HG03095 (cell line): Measurements from ENCODE around the gene ZFYVE9.
"Not testable (repeated sequence)": the region's sequence is repeated elsewhere in the genome, so short reads cannot be mapped to it uniquely, and the experiment has no call there.

ENCODE experiments used
- ATAC-seq: cut with Tn5 transposase; IDR thresholded peaks from one replicate; pipeline ENCODE4 v1.9.1; 2021; ENCODE audit warnings: moderate library complexity; ENCODE audit not compliant: unreplicated experiment

ZFYVE9 gene, protein sequence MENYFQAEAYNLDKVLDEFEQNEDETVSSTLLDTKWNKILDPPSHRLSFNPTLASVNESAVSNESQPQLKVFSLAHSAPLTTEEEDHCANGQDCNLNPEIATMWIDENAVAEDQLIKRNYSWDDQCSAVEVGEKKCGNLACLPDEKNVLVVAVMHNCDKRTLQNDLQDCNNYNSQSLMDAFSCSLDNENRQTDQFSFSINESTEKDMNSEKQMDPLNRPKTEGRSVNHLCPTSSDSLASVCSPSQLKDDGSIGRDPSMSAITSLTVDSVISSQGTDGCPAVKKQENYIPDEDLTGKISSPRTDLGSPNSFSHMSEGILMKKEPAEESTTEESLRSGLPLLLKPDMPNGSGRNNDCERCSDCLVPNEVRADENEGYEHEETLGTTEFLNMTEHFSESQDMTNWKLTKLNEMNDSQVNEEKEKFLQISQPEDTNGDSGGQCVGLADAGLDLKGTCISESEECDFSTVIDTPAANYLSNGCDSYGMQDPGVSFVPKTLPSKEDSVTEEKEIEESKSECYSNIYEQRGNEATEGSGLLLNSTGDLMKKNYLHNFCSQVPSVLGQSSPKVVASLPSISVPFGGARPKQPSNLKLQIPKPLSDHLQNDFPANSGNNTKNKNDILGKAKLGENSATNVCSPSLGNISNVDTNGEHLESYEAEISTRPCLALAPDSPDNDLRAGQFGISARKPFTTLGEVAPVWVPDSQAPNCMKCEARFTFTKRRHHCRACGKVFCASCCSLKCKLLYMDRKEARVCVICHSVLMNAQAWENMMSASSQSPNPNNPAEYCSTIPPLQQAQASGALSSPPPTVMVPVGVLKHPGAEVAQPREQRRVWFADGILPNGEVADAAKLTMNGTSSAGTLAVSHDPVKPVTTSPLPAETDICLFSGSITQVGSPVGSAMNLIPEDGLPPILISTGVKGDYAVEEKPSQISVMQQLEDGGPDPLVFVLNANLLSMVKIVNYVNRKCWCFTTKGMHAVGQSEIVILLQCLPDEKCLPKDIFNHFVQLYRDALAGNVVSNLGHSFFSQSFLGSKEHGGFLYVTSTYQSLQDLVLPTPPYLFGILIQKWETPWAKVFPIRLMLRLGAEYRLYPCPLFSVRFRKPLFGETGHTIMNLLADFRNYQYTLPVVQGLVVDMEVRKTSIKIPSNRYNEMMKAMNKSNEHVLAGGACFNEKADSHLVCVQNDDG (N-terminal part only)

DNA sequence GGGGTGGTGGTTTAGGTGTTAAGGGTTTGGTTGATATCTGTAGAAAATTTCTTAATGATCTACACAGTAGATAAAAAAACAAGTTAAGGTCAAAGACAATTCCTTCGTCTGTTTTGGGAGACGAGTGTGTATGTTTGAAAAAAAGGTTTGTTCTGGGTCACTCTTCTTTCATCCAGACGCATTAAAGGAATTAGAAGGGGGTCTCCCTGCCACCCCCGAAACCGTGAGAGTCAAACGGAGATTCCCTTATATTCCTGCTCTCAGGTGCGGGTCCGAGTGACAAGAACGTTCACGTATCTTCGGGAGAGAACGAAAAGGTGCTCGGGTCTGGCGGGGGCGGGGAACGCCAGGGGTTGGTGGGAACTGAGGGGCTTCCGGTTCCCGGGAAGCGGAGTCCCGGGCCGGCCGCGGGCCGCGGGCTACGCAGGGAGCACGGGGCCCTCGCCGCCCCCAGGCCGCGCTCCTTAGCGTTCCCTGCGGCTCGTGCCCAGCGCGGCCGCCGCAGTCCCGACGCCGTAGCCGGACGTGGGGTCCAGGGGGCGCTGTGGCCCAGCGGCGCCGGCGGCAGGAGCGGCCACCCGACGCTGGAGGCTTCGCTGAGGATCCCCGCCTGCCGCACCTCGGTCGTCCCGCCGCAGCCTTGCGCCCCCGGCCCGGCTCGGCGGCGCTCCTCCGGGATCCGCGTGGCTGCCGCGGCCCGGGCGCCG, at the start of gene ZFYVE9:
Gene ZFYVE9, plus strand, starts transcription at position 577 of the 707 bp plus-strand sequence. CDS start 91,118 bp downstream, outside the sequence.
- peak; percentile 68 for ATAC-seq

GRCh38 chr1:52094300-52094699, 47.6 kb upstream of the ZFYVE9 start:
- ATAC-seq: not testable (repeated sequence)

- no peak for ATAC-seq
These were observed 45.7 kb upstream of the ZFYVE9 start for GRCh38 chr1:52096216-52096615.

- ATAC-seq: no peak
These were observed 43.6 kb upstream of the ZFYVE9 start for GRCh38 chr1:52098139-52098871.

DNA sequence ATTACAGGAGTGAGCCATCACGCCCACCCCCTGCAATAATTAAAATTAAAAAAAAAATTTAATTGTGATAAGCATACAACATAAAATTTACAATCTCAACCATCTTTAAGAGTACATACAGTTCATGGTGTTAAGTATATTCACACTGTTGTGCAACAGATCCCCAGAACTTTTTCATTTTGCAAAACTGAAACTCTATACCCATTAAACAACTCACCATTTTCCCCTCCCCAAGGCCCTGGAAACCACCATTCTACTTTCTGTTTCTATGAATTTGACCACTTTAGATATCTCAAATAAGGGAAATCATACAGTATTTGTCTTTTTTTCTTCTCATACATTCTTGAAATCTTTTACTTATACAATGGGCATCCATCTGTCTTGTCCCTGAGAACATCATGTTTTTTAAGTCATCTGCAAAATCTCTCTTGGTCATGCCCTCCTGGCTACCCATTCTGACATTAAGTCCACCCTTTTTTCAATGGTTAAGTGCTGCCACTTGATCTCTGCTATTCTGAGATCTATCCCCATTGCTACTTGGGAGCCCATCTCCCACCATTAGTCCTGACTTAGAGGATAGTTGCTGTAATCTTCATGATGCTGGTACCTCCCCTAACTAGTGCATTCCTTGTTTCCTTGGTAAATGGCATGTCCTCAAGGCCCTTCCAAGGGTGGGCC, 39.4 kb upstream of the ZFYVE9 start:
- no peak for ATAC-seq

GRCh38 chr1:52111492-52111891, 30.4 kb upstream of the ZFYVE9 start:
- ATAC-seq: no peak

- no peak for ATAC-seq
These were observed 29.4 kb upstream of the ZFYVE9 start for GRCh38 chr1:52112489-52112888.

GRCh38 chr1:52119301-52120079, 22.4 kb upstream of the ZFYVE9 start:
- no peak for ATAC-seq

DNA sequence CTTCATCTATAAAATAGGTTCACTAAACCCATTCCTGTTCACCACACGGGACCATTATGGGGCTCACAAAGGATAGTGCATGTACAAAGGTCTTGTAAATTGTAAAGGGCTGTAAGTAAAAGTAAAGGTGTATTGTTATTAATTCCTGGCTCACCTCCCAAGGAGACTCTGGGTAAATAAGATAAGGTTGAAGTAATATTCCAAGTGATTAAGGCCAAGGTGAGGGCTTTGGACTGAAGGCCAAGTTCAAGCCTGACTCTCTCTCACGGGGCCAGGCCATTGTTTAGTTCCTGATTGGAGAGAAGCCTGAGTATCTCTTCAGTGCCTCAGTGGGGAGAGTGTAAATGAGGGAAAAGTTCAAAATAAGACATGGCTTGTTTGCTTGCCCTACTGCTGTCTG, 19.5 kb upstream of the ZFYVE9 start:
- no peak for ATAC-seq

GRCh38 chr1:52123622-52124021, 18.3 kb upstream of the ZFYVE9 start:
- ATAC-seq: no peak

DNA sequence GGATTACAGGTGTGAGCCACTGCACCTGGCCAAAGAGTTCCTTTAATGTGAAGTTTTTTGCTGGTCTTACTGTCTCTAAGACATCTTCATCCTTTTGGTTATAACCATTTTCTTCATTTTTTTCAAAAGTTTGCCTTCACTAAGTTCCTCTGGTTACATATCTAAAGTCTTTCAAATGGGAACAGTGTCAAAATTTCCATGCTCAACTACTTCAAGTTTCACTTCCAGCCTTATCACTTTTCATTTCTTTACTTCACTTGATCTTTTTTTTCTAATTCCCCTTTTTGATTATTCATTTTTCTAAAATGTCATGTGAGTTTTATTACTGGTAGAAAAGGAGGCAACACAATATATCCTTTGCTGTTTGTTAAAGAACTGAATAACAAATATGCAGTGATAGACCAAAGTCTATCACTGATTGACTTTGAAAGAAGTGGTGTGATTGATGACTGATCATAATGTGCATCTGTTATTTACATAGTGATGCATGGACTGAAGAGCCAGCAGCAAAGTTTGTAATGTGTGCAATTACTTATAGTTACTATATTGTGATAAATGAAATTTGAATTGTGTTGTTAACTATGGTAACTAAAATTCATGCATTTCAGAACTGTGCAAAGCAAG, 16.0 kb upstream of the ZFYVE9 start:
- no peak for ATAC-seq

DNA sequence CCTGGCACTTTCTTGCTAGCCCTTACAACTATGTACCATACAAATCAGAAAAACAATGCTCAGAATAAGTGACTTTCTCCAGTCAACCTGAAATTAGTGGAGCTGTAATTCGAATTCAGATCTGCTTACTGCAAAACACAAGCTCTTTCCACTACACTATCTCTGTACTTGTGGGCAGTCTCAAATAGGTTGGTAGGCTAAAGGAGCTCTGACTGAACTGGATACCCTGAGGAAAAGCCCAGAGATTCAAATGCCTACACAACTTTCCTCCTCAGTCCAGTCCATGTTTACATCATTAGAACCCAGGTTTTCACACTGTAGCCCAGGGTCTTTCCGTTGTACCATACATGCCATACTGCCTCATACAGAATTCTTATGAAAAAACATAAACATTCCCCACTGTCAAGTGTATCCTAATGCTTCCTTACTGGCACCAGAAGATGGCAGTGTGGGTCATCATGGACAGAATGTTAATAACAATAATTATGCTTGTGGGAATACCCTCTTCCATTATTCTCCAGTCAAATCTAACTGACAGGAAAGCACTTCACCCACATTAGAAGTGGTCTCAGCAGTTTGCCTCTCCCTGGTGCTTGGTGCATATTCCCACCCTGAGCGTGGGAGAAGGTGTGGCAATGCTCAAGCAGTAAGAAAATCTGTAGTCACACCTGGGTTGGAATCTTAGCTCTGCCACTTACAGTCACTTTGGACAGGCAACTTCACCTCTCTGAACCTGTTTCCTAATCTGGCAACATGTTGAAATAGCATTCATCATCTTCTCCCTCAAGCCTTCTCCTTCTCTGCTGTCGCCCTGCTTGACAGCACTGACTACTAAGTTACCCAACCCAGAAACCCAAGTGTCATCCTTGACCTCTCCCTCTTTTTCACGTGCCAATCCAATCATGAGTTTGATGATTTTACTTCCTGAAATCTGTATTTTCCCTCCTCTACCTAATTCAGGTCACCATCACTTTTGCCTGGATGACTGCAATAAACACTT, 14.4 kb upstream of the ZFYVE9 start:
- no peak for ATAC-seq

DNA sequence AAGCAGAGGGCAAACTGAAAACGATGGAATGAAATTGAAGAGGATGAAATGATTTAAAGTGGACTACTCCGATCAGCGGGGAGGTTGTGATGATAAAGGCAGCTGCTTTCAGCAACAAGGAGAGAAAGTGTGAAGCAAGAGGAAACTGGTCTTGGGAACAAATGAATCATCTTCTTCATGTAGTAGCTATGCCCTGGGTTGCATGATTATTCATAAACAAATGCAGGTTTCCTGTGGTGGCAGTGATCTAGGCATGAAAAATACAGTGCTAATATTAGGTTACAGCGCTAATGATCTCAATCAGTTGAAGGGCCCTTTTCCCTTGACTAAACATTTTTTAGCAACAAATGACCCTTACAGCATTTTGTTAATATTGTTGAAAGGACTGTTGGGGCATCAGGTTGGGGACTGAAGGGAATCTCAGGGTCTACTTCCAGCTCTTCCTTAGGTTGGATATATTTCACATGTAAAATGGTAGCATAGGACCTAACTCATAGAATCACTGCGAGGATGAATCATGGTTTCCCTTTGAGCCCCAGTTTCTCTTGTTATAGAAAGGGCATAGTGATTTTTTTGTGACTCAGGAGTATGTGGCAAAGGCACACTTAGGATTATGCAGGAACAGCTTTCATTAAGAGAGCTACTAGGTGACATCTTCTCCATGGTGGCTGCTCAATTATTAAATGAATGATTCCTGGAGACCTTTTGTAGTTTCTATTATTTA, 1.9 kb upstream of the ZFYVE9 start:
- peak; percentile 49 for ATAC-seq

DNA sequence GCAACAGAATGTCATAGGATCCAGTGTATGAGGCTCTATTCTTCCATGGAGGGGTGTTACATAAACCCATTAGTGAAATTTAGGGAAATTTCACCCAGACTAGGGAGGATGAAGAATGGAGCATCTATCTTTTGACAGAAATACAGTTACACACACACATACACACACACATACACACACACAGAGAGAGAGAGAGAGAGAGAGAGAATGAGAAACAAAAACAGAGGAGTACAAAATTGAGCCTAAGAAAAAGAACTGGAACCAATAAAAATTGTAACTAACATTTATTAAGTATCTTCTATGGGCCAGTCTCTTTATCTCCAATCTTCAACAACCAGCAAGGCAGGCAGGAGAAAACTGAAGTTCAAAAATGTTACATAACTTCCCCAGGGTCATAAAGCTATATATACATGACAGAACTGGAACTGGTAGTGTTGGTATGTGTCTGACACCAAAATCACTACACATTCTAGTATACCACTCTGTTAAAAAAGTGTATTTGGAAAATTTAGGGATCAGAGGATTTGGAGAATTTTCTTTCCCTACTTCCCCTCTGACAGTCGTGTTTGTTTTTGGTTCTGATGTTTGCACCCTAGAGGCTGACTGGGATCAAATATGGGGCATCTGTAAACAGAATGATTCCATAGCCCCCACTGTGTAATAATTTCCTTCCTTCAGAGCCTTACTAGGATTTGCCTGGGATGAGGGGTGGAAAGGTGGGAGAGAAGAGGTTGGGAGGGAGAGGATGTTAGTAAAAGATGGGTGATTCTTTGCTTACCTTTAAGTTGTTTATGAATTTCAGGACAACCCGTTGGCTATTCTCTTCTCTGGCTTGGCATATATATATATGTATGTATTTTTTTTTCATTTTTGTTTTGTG, 1.0 kb upstream of the ZFYVE9 start:
- no peak for ATAC-seq
